Upper lobe of right lung (tissue), 1 donor: ENCODE data around the gene KIF18B. TPM values are rescaled to one million over a fixed set of nuclear protein-coding genes. Genes with fewer than 3 reads are reported as not detected.

Source experiments
- ATAC-seq: fragments of 200-7000 bp; cut with Tn5 transposase; one replicate; pipeline ENCODE4 v1.9.1; 2020; ENCODE audit warnings: mild to moderate bottlenecking, moderate library complexity
- DNase-seq: peaks from one replicate; pipeline ENCODE4 v3.0.0-alpha.2; 2020
- H3K27ac ChIP-seq: fragments of 200-600 bp; one replicate; pipeline ENCODE4 v1.8.0; 2022
- H3K27me3 ChIP-seq: fragments of 200-600 bp; one replicate; pipeline ENCODE4 v1.8.0; 2022; ENCODE audit warnings: mild to moderate bottlenecking
- H3K36me3 ChIP-seq: fragments of 200-600 bp; one replicate; pipeline ENCODE4 v1.8.0; 2022
- H3K4me1 ChIP-seq: fragments of 200-600 bp; one replicate; pipeline ENCODE4 v1.8.0; 2022
- H3K4me3 ChIP-seq: fragments of 200-600 bp; one replicate; pipeline ENCODE4 v1.8.0; 2022; ENCODE audit warnings: mild to moderate bottlenecking
- H3K9me3 ChIP-seq: fragments of 200-600 bp; one replicate; pipeline ENCODE4 v1.8.0; 2022
- CTCF ChIP-seq: fragments of 200-600 bp; IDR thresholded peaks from one replicate; pipeline ENCODE4 v1.8.0; 2022; ENCODE audit warnings: antibody characterized with exemption
- intact Hi-C: fragments of 100-400 bp; cut with DNase I; formaldehyde crosslinking; loops from one replicate; pipeline ENCODE4 v1.11.0; 2022
- total RNA-seq: library from RNA; stranded (reverse); fragmentation: NEBNext Ultra II Directional; extraction: Animal tissue kit (Norgen Biotek cat#: 25700); gene quantifications from one replicate; pipeline ENCODE4 v1.2.1, GENCODE V29; 2021
- donor health status: DM: no; HTN: yes; CAD: no; lungs with severe emphysema.

Gene KIF18B
- total RNA-seq, 1 donor from 2014 or later, result 0.32 TPM

GRCh38 chr17:44979426-44979995, 31.9 kb upstream of the KIF18B start:
- H3K27me3 ChIP-seq, result peaks cover 4% of the 10 kb centered on the region
- no peak overlapping the region for H3K4me3 ChIP-seq
- no peak for TF ChIP-seq CTCF
- H3K27ac ChIP-seq, result no peak overlapping the region
- intact Hi-C loops, result no loop called here
- peaks cover 3% of the 10 kb centered on the region for H3K4me1 ChIP-seq
- no peaks in the 10 kb centered on the region for H3K36me3 ChIP-seq
- H3K9me3 ChIP-seq, result no peaks in the 10 kb centered on the region
- DNase-seq (no peak), ATAC-seq (no peak)

DNA sequence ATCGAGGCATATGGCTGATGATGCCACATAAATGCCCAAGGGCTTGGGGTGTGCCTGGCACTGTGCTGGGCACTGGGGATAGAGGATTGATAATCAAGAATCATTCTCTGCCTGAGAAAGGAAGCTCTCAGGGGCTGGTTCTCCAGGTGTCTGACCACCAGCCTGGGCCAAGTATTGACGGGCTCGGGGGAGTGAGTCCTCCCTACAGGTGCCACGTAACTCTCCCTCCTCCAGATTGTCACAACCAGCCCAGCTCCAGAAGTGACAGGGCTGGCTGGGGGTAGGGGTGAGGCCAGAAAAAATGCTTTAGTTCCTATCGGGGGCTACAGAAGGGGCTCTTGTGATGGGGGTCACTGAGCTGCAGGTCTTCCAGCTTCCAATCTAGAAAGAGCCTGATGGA, 31.2 kb upstream of the KIF18B start:
- Histone ChIP-seq H3K4me3 (no peak overlapping the region), H3K27ac (no peak overlapping the region), H3K36me3 (no peaks in the 10 kb centered on the region), H3K27me3 (peaks cover 4% of the 10 kb centered on the region), H3K4me1 (peaks cover 3% of the 10 kb centered on the region), H3K9me3 (no peaks in the 10 kb centered on the region)
- ATAC-seq, result no peak
- DNase-seq, result no peak
- intact Hi-C loops, result no loop called here
- no peak for TF ChIP-seq CTCF

- no peak for TF ChIP-seq CTCF
- H3K36me3 ChIP-seq, result no peaks in the 10 kb centered on the region
- no peak for DNase-seq
- H3K4me1 ChIP-seq, result peaks cover 3% of the 10 kb centered on the region
- no peak overlapping the region for H3K4me3 ChIP-seq
- ATAC-seq, result no peak
- no peaks in the 10 kb centered on the region for H3K9me3 ChIP-seq
- intact Hi-C loops, result no loop called here
- no peak overlapping the region for H3K27ac ChIP-seq
- H3K27me3 ChIP-seq, result peaks cover 4% of the 10 kb centered on the region
Observed at GRCh38 chr17:44977814-44978550, 30.4 kb upstream of the KIF18B start.

DNA sequence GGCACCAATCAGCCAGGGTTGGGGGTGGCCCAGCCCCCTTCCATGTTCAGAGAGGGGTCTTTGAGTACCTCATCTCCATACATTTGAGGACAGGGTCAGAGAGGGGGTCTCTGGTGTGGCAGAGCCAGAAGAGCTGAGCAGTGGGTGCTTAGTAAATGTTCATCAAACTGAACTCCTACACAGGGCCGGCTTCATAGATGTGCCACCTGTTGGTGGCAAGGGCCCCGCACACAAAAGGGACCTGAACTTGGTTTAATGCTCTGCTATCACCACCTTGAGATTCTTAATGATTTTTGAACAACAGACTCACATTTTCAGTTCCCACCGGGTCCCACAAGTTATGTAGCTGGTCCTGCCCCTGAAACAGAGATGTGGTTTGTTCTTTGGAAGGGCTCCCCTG, 29.5 kb upstream of the KIF18B start:
- intact Hi-C loops, result no loop called here
- TF ChIP-seq CTCF, result no peak
- Histone ChIP-seq H3K9me3 (no peaks in the 10 kb centered on the region), H3K4me1 (peaks cover 3% of the 10 kb centered on the region), H3K27ac (no peak overlapping the region), H3K36me3 (no peaks in the 10 kb centered on the region), H3K27me3 (peaks cover 4% of the 10 kb centered on the region), H3K4me3 (no peak overlapping the region)
- DNase-seq (no peak), ATAC-seq (no peak)

DNA sequence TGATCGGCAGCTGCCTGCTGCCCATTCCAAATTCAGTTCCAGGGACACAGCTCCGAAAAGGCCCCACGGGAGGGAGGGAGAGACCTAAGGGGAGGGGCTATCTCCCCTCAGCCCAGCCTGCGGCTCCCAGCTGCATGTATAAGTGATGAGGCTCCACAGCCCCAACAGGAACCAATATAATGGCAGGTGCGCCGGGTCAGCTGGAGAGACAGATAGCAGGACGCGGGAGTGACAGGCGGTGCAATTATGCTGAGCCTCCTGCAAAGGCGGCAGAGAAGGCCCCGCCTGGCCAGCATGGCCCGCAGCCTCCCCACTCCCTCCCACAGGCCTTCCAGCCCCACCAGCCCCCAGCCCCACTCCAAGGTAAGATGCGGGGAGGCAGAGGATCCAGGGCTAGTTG, 28.6 kb upstream of the KIF18B start:
- intact Hi-C loops, result no loop called here

More for the DNA sequence above, 28.6 kb upstream of the KIF18B start:
- TF ChIP-seq CTCF, result no peak
- Histone ChIP-seq H3K4me3 (no peak overlapping the region), H3K4me1 (peaks cover 3% of the 10 kb centered on the region), H3K27ac (no peak overlapping the region), H3K27me3 (peaks cover 4% of the 10 kb centered on the region), H3K36me3 (no peaks in the 10 kb centered on the region), H3K9me3 (no peaks in the 10 kb centered on the region)
- no peak for DNase-seq
- no peak for ATAC-seq
